Motor neuron (in vitro differentiated cells): ENCODE data around the gene RPP14. TPM values are rescaled to one million over a fixed set of nuclear protein-coding genes. Genes with fewer than 3 reads are reported as not detected.
A peak's percentile ranks its signal among the peaks of the same experiment; 100 is the strongest.

Experiments
- ATAC-seq, 8 experiments: fragments of 200-7000 bp; cut with Tn5 transposase; replicated peaks in 6 of 8; 2 replicates each; pipeline ENCODE4 v1.8.0; 2021; ENCODE audit warnings: mild to moderate bottlenecking in 8 of 8, moderate library complexity in 8 of 8
- H3K27ac ChIP-seq, 2 donors: fragments of 250-450 bp; sonication (Bioruptor Pico); 2 replicates each; pipeline ENCODE4 v1.9.0; 2021; ENCODE audit warnings: antibody characterized with exemption in 2 of 2, mild to moderate bottlenecking in 2 of 2, moderate library complexity in 1 of 2
- H3K4me1 ChIP-seq, 2 donors: fragments of 250-450 bp; sonication (Bioruptor Pico); replicated peaks in 1 of 2; 2 replicates each; pipeline ENCODE4 v1.6.1; 2021; ENCODE audit warnings: antibody characterized with exemption in 2 of 2, mild to moderate bottlenecking in 2 of 2, moderate library complexity in 1 of 2
- H3K4me3 ChIP-seq, 5 donors: fragments of 250-450 bp; sonication (Bioruptor Pico); 2 replicates each; pipeline ENCODE4 v1.9.0; 2021; ENCODE audit warnings: antibody characterized with exemption in 5 of 5, mild to moderate bottlenecking in 5 of 5, moderate library complexity in 4 of 5
- WGBS, 10 experiments: fragments of 450-650 bp; shearing (Covaris generic); methylation state at CpG; one replicate each; pipeline ENCODE4 v1.0.0; 2022; 5-methylcytosine and 5-hydroxymethylcytosine counted together
- in situ Hi-C, 9 experiments: fragments of 400-800 bp; cut with MboI; loops; one replicate each; pipeline ENCODE4 v1.15.0; 2021; ENCODE audit warnings: low sequenced_read_pairs in 9 of 9, low pct_unique_long_range_greater_than_20kb in 2 of 9; ENCODE audit not compliant: unreplicated experiment in 9 of 9
- total RNA-seq, 8 experiments: library from RNA; unstranded; fragments of 300-600 nt; gene quantifications; 2 replicates each; pipeline versions ENCODE4 v1.2.3 to v1.2.4, GENCODE V29; 2022

Gene RPP14
- total RNA-seq, 8 experiments from 2014 or later: 10.3 to 17.6 (median 14.3) TPM

DNA sequence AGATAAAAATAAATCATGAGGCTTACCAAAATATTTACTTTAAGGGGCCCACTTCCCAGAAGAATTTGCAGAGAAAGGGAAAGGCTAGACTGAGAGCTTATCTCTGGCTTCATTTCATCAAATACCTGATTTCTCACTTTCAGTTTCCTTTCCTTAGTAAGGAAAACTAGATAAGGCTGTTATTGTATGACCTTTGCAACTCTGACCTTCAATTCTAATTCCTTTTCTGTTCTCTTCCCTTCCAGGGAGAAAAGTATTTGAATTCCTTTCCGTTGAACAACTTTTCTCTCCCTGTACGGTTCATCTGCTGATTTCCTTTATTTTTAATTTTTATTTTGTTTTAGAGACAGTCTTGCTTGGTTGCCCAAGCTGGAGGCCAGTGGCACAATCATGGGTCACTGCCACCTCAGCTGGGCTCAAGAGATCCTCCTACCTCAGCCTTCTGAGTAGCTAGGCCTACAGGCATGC is 19.5 kb downstream of the RPP14 start:
- in situ Hi-C loops: loop anchor here in 2 of 9 experiments (10.0 to 25.0 kb wide), 3 partner anchors 89 to 212 kb away; partner anchors contain the start of gene ACOX2 (in 1 of the 2)
- Histone ChIP-seq H3K27ac (no peak overlapping the region), H3K4me1 (peaks cover 3 to 13% of the 10 kb centered on the region in 2 donors), H3K4me3 (no peak overlapping the region)
- WGBS, 10 experiments: 25 to 100% (median 92%) methylated on average over 1 to 2 of the region's 2 CpGs
- ATAC-seq: no peak

DNA sequence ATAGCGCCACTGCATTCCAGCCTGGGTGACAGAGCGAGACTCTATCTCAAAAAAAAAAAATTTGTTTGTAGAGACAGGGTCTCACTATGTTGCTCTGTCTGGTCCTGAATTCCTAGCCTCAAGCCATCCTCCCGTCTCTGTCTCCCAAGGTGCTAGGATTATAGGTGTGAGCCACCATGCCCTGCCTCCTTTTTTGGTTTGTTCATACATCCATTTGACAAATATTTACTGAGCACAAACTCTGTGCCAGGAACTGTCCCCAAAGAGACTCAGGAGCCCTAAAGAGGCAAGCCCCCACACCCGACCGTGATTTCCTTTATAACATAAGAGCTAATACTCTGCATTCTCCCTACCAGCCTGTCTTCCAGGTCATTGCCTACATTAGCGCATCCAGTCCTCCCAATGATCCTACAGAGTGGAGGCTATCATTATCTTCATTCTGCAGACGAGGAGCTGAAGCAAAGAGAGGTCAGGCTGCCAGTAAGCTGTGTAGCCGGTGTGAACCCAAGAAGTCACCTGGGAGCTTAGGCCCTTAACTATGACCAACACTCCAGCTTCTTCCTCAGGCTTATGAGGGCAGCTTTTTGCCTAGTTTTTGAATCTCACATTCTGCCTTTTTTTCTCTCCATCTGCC is 20.3 kb downstream of the RPP14 start:
- in situ Hi-C loops: loop anchor here in 2 of 9 experiments (10.0 to 25.0 kb wide), 3 partner anchors 88 to 211 kb away; partner anchors contain the start of gene ACOX2 (in 1 of the 2)
- no peak overlapping the region for H3K27ac ChIP-seq
- no peak overlapping the region for H3K4me3 ChIP-seq
- peaks cover 3 to 13% of the 10 kb centered on the region in 2 donors for H3K4me1 ChIP-seq
- 23 to 100% (median 79%) methylated on average over 1 to 5 of the region's 8 CpGs for WGBS, 10 experiments
- ATAC-seq: no peak

DNA sequence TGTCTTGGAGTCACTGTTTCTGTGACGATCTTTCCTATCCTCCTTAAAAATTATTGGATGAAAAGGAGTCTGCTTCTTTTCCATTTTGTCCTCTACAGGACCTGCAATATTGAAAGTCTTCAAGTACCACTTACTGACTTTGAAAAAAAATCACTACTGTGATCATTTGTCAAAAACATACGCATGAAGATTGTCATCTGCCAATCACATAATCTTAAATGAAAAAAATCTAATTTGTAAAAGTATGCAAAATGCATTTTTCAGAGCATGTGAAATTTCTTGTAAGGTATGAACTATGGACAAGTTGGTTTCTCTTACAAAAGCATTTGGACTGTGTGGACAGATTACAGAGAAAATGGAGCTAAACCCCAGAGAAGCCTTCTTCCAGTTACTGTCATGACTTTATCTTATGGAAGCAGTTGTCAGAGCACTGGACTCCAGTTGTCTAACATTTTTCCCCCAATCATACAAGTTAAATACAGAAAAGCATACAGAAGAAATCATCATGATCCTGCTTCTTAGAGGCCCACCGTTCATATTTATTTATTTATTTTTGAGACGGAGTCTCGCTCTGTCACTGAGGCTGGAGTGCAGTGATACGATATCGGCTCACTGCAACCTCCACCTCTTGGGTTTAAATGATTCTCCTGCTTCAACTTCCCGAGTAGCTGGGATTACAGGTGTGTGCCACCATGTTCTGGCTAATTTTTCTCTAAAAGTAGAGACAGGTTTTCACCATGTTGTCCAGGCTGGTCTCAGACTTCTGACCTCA is 23.3 kb downstream of the RPP14 start:
- WGBS, 10 experiments: 74 to 100% (median 84%) methylated on average over 1 to 7 of the region's 8 CpGs; no CpG with 5 or more reads in 1 of the 10 experiments
- ATAC-seq: no peak
- in situ Hi-C loops: loop anchor here in 2 of 9 experiments (10.0 to 25.0 kb wide), 3 partner anchors 85 to 208 kb away; partner anchors contain the start of gene ACOX2 (in 1 of the 2)
- Histone ChIP-seq H3K4me3 (no peak overlapping the region), H3K27ac (no peak overlapping the region), H3K4me1 (peaks cover 6 to 9% of the 10 kb centered on the region in 2 donors)

DNA sequence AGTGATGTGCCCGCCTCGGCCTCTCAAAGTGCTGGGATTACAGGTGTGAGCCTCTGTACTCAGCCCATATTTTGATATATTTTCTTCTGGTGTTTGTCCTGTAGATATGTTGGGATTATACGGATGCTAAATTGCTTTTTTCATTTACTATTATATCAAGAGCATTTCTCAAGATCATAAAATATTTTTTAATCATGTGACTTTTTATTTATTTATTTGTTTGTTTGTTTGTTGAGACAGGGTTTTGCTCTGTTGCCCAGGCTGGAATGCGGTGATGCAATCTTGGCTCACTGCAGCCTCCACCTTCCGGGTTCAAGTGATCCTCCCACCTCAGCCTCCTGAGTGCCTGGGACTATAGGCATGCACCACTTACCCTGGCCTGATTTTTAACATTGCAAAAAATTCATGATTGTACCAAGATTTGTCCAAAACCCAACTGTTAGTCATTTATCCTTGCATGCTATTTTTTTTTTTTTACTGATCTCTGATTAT is 23.9 kb downstream of the RPP14 start:
- 50 to 100% (median 90%) methylated on average over 2 to 5 of the region's 5 CpGs for WGBS, 10 experiments
- H3K4me1 ChIP-seq: peaks cover 10 to 11% of the 10 kb centered on the region in 2 donors
- in situ Hi-C loops: loop anchor here in 2 of 9 experiments (10.0 to 25.0 kb wide), 3 partner anchors 85 to 207 kb away; partner anchors contain the start of gene ACOX2 (in 1 of the 2)
- no peak overlapping the region for H3K4me3 ChIP-seq
- no peak overlapping the region for H3K27ac ChIP-seq
- ATAC-seq: no peak

DNA sequence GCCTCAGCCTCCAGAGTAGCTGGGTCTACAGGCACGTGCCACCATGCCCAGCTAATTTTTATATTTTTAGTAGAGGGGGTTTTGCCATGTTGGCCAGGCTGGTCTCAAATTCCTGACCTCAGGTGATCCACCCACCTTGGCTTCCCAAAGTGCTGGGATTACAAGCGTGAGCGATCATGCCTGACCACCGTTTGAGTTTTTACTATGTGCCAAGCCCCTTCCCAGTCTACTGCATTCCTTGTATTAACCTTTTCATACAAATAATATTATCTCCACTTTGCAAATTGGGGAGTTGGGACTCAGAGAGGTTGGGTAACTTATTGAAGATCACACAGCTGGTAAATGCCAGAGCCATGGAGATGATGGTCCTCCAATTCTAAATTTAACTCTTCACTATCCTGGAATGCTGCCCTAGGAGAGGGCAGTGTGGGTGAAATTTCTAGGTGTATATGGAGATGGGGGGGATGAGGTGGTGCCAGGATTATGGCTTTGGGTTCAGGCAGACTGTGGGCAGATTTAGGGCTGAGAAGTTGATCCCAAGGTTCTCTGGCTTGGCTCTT is 25.6 kb downstream of the RPP14 start:
- WGBS, 10 experiments: 56 to 100% (median 98%) methylated on average over 1 to 4 of the region's 4 CpGs; no CpG with 5 or more reads in 6 of the 10 experiments
- no peak for ATAC-seq
- in situ Hi-C loops: loop anchor here in 2 of 9 experiments (25.0 kb wide), 2 partner anchors 181 to 206 kb away; partner anchors contain the start of gene ACOX2 (in 1 of the 2)
- H3K4me3 ChIP-seq: no peak overlapping the region
- peaks cover 11 to 13% of the 10 kb centered on the region in 2 donors for H3K4me1 ChIP-seq
- H3K27ac ChIP-seq: no peak overlapping the region

DNA sequence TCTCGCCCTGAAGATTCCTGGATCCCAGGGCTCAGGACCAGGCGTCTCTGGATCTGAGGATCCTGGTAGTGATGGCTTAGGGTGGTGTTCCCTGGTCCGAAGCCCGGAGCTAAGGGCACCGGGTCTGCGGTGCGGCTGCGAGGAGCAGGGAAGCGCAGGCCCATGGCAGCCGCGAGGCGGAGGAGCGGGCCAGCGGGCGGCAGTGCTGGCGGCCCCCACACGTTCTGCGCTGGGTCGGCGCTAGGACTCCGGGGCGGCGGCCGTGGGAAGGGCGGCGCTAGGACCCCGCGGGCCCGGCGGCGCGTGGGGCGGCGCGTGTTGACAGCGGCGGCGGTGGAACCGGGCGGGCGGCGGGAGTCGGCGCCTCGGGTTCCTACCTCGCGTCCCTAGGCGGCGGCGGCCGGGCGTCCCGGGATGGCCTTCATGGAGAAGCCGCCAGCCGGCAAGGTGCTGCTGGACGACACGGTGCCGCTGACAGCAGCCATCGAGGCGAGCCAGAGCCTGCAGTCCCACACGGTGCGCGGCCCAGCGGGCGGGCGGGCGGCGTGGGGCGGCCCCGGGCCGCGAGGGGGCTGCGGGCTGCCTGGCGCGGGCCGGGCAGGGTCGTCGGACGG is 26.6 kb downstream of the RPP14 start, which contains the start of gene PXK:
Gene PXK (plus strand): TSS at position 318 of the 614 bp plus-strand sequence. CDS start 97 bp downstream, at position 415.
- Histone ChIP-seq H3K27ac (peak within 1 kb of the TSS; percentile 22 to 38), H3K4me1 (peaks cover 11 to 13% of the 10 kb centered on the region in 2 donors), H3K4me3 (peak within 1 kb of the TSS; percentile 69 to 85 (median 78))
- in situ Hi-C loops: loop anchor here in 2 of 9 experiments (25.0 kb wide), 2 partner anchors 180 to 205 kb away; partner anchors contain the start of gene ACOX2 (in 1 of the 2)
- ATAC-seq: peak; percentile 86 to 94 (median 90)
- WGBS, 10 experiments: 1 to 20% (median 5%) methylated on average over 1 to 12 of the region's 79 CpGs; no CpG with 5 or more reads in 6 of the 10 experiments

DNA sequence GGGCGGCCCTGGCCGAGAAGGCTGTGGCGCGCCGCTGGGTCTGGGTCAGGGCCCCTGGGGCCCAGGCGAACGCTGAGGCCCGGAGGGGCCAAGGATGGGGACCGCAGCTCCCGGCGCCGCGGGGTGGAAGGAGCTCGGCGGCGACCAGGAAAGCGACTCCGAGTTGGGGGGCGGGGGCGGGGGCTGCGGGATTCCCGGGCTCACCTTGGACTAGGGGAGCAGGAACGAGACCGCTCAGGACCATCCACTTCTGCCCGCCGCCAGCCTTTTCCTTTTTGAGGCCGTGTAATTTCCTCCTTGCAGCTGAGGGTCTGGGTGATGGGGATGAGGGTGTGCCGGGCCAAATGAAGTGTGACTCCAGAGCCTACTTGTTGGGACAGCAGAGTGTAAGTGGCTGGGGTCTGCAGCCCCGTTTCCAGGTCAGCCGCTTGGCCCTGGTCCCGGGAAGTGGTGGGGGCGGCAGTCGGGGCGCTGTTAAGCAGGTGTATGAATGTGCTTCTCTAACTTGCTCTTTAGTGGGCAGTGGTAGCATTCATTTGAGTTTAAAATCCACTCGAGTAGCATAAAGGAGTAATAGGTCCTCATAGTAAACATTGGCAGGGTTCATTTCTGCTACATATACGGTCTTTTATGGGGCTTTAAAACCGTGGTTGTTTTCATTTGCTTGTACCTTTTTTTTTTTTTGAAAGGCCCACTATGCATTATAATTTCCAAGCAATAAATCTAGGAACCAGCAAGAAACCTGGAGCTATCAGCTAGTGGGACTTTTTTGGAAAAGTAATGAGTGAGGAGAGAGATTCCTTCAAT is 27.4 kb downstream of the RPP14 start:
- in situ Hi-C loops: loop anchor here in 2 of 9 experiments (25.0 kb wide), 2 partner anchors 179 to 204 kb away; partner anchors contain the start of gene ACOX2 (in 1 of the 2)
- ATAC-seq: peak; percentile 31 to 62 (median 40)
- H3K4me1 ChIP-seq: peaks cover 11 to 13% of the 10 kb centered on the region in 2 donors
- peak overlapping the region; percentile 69 to 85 (median 78) for H3K4me3 ChIP-seq
- H3K27ac ChIP-seq: peak overlapping the region; percentile 22 to 38
- WGBS, 10 experiments: 0 to 2% (median 0%) methylated on average over 1 to 6 of the region's 37 CpGs; no CpG with 5 or more reads in 5 of the 10 experiments

DNA sequence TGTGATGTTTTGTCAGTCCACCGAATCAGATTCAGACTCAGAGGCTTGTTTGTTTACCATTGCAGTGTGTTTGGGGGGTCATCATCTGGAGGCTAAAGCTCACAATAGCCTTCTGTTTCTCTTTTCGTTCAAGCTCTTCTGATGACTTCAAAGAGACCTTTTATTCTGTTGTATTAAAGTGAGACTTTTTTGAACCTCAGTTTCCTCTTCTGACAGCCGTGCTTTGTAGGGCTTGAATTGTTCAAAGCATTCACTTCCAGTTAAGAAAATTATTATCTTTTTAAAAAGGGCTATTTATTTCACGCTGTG is 27.9 kb downstream of the RPP14 start:
- in situ Hi-C loops: loop anchor here in 2 of 9 experiments (25.0 kb wide), 2 partner anchors 178 to 203 kb away; partner anchors contain the start of gene ACOX2 (in 1 of the 2)
- WGBS, 10 experiments: 0 to 30% (median 16%) methylated on average over 1 to 4 of the region's 4 CpGs

DNA sequence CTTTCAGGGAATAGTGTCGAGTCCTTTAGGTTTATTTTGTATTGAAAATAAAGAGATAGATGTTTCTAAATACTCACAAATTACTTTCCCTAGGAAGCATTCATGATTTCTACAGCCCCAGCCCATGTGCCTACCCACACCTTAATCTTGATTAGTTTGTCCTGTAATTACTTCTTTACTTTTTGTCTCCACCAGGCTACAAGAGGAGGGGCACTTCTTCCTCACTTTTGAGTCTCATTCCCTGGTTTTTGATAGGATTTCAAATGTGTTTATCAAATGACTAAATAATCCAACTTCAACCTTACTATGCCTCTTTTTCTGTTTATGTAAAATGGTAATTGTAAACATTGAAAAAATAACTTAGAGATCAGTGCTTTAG is 28.4 kb downstream of the RPP14 start:
- WGBS, 10 experiments: 0 to 100% (median 71%) methylated on average over 1 of the region's 1 CpG; no CpG with 5 or more reads in 1 of the 10 experiments
- H3K4me3 ChIP-seq: peak overlapping the region in 3 of 5 donors; percentile 69 to 81 (median 78)
- H3K27ac ChIP-seq: no peak overlapping the region
- H3K4me1 ChIP-seq: peaks cover 11 to 13% of the 10 kb centered on the region in 2 donors
- in situ Hi-C loops: loop anchor here in 2 of 9 experiments (25.0 kb wide), 2 partner anchors 178 to 203 kb away; partner anchors contain the start of gene ACOX2 (in 1 of the 2)
- no peak for ATAC-seq

More for the DNA sequence above, 27.9 kb downstream of the RPP14 start:
- Histone ChIP-seq H3K4me1 (peaks cover 11 to 13% of the 10 kb centered on the region in 2 donors), H3K27ac (no peak overlapping the region), H3K4me3 (peak overlapping the region; percentile 69 to 85 (median 78))
- no peak for ATAC-seq

DNA sequence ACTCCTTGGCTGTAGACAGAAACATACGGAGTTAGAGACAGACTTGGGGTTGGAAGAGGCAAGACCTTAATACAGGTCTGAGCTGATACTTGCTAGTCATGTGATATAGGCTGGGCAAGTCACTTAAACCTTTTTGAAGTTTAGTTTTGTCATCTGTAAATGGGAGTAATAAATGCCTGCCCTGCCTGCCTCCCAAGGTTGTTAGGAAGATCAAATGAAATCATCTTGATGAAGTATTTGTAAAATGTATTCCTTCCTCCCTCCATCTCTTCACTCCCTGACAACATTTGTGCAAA is 29.6 kb downstream of the RPP14 start:
- 0 to 60% (median 38%) methylated on average over 1 of the region's 1 CpG; no CpG with 5 or more reads in 3 of the 10 experiments for WGBS, 10 experiments
- H3K4me1 ChIP-seq: peaks cover 11 to 13% of the 10 kb centered on the region in 2 donors
- peak in 2 of 8 experiments; percentile 1 to 2 for ATAC-seq
- no peak overlapping the region for H3K27ac ChIP-seq
- in situ Hi-C loops: loop anchor here in 2 of 9 experiments (25.0 kb wide), 2 partner anchors 177 to 202 kb away; partner anchors contain the start of gene ACOX2 (in 1 of the 2)
- no peak overlapping the region for H3K4me3 ChIP-seq
